NOMO-1 treated with DMSO at 0.1 percent for 48 hours (cell line): ENCODE results near the gene BANP.
"Not testable (repeated sequence)": the region's sequence is repeated elsewhere in the genome, so short reads cannot be mapped to it uniquely, and the experiment has no call there.

Experiments
- DNase-seq: peaks from one replicate; lab custom pipeline; 2025; ENCODE audit not compliant: unreplicated experiment; lab: John Stamatoyannopoulos, UW

BANP gene

DNA sequence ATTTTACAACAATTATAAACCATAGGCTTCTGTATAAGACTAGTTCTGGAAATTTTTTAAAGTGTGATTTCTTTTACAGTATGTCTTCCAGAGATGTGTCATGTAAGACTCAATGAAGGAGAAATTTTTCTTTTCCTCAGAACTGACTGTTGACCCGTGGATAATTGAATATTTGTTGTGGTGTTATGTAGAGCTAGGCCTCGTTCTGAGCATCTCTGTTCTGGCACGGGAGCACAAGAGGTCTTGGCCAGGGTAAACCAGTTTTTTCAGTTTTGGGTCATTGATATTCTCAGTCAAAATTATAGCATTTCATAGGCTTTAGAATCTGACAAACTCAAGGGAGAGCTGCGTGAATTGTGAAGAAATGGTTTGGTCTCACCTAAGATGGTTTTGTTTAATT, 39.0 kb downstream of the BANP start:
- not testable (repeated sequence) for DNase-seq

DNA sequence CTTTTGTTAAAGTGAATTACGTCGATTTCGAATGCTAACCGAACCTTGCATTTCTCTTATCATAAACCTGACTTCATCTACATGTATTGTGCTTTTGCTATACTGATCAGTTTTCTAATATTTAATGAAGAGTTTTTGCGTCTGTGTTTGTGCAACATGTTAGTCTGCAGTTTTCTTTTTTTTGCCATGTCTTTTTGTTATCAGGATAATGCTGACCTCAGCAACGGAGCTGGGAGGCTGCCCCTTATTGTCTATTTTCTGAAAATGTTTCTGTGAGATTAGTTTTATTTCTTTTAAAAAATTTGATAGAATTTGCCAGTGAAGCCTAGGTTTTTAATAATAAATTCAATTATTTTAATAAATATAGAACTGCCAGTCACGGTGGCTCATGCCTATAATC, 40.9 kb downstream of the BANP start:
- not testable (repeated sequence) for DNase-seq

- no peak for DNase-seq
Measured at GRCh38 chr16:87993901-87994300, 42.7 kb downstream of the BANP start.

DNA sequence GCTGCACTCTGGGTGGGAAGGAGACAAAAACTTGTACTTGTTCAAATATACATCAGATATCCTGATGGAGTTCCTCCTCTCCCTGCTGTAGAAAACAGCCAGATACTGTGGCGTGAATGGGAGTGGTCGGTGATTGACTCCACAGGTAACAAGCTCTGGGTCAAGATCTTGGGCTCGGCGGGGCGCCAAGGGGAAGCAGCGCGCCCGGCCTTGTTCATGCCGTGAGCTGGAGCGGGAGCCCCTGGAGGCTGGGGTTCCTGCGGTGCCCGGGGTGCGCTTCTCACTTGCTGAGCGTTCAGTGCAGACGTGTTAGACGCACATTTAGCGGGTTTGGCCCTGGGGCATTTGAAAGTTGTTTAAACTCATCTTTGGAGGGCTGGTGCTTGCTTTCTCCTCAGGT, 44.4 kb downstream of the BANP start:
- no peak for DNase-seq

GRCh38 chr16:87996962-87997880, 46.0 kb downstream of the BANP start:
- no peak for DNase-seq

- DNase-seq: not testable (repeated sequence)
Measured at GRCh38 chr16:87998184-87998793, 47.1 kb downstream of the BANP start.

- DNase-seq: not testable (repeated sequence)
Measured at GRCh38 chr16:87998992-87999391, 47.8 kb downstream of the BANP start.

- DNase-seq: no peak
Measured at GRCh38 chr16:88002211-88002610, 51.0 kb downstream of the BANP start.

DNA sequence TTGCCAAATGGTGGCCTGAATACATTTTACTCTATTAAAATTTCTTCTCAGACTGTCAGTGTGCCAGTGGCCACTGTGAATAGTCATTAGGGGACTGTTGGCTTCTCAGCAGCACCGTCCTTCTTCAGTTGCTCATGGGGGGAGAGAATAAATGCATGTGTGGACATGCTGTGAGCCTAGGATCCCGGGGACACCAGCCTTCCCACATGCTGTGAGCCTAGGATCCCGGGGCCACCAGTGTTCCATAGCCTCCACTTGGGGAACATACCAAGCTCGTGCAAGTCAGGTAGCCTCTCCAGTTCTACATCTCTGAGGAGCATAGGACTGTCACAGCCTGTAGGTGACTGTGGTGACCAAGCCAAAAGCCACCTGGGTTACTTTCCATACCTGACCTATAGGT, 51.5 kb downstream of the BANP start:
- DNase-seq: no peak

DNA sequence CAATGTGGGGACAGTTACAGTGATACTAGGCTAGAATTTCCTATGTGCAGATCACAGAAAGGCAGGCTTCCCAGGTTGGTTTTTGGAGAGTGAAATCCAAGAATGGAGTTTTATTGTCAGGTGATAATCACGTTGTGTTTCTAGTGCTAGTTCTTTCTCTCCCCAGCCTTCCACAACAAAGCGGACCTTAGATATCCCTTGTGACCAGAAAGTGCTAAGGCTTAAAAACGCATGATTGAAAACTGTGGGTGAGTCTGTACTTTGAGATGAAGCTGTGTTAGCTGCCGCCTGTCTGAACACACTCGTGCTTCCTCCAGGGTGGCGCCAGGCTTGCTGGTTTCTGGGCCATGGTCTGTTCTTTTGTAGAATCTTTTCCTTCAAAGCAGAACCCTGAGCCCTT, 52.1 kb downstream of the BANP start:
- no peak for DNase-seq

DNA sequence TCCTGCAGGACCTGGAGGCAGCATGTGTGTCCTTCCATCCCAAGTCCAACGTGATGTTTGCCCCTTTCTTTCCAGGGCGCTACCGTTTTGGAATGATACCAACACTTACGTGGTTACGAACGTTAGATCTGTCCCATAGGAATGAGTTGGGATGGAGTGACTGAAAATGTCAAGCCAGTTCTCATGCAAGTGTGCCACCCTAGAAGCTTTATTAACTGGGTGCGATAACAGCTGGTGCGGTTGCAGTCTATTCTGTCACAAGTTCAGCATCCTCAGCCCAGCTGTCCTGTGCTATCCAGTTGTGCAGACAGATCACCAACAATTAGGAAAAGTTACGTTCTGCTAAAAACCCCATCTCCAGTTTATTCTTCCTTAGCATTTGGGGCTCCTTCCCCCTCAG, 52.5 kb downstream of the BANP start:
- DNase-seq: no peak

DNA sequence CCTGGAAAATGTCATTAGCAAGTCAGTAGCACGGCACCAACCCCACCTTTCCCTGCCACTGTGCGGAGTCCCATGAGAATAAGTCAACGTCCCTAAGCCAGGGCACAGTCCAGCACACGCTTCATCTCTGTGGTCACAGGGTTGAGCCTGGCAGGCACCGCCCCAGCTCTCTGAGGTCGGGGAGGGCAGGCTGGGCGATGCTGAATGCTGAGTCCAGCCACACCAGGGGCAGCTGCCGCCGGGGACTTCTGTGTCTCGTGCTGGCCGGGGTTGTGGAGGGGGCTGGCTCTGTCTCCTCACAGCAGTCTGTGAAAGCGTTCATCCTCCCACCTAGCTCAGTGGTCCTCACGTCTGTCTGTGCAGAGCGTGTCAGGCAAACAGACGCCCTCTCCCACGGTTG, 53.2 kb downstream of the BANP start:
- DNase-seq: no peak

DNA sequence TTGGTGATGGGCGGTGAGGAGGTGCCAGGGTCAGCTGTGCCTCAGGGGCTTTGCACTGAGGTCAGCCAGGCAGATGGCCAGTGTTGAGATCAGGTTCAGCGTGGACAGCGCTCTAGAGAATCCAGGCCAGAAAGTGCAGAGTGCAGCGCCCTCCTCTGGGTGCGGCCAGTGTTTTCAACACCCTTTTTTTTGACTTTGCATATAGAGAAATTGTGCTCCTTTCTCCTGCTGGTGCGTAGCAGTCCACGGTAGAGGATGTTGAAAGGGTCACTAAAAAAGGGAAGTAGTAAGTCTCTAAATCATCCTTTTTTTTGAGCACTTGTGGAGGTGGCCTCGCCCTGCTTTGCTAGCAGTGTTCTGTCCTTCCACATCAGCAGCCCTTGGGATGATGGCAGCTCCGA, 53.9 kb downstream of the BANP start:
- peak; percentile 94 for DNase-seq

DNA sequence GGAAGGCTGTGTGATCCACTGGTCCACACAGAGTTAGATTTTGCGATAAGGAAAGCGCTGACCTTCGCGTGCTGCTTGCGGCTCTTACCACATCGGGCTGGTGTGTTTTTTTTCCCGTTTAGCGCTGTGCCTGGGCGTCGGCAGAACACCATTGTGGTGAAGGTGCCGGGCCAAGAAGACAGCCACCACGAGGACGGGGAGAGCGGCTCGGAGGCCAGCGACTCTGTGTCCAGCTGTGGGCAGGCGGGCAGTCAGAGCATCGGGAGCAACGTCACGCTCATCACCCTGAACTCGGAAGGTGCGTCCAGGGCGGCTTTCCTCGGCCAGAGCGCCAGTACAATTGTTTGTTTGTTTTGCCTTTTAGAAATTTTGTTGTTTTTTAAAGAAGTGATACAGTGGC, 54.7 kb downstream of the BANP start:
- no peak for DNase-seq

GRCh38 chr16:88007321-88007731, 56.1 kb downstream of the BANP start:
- no peak for DNase-seq

GRCh38 chr16:88008840-88009239, 57.6 kb downstream of the BANP start:
- peak; percentile 27 for DNase-seq

DNA sequence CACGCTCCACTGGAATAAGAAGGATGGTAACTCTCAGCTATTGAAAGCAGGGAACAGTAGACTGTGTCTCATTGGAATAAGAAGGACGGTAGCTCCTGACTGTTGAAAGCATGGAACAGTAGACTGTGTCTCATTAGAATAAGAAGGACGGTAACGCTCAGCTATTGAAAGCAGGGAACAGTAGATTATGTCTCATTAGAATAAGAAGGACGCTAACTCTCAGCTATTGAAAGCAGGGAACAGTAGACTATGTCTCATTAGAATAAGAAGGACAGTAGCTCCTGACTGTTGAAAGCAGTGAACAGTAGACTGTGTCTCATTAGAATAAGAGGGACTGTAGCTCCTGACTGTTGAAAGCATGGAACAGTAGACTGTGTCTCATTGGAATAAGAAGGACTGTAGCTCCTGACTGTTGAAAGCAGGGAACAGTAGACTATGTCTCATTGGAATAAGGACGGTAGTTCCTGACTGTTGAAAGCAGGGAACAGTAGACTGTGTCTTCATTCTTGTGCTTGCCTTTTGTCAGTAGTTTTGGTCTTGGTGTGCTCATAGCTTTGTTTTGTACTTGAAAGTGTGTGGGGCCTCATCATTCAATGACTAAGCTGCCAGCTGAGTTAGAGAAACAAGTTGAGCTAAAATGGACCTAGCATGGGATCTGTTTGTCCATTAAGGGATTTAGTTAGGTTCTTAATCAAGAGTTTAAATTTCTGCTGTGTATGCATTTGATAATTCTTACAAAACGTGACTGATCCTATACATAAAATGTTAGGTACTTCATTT, 58.5 kb downstream of the BANP start:
- no peak for DNase-seq

DNA sequence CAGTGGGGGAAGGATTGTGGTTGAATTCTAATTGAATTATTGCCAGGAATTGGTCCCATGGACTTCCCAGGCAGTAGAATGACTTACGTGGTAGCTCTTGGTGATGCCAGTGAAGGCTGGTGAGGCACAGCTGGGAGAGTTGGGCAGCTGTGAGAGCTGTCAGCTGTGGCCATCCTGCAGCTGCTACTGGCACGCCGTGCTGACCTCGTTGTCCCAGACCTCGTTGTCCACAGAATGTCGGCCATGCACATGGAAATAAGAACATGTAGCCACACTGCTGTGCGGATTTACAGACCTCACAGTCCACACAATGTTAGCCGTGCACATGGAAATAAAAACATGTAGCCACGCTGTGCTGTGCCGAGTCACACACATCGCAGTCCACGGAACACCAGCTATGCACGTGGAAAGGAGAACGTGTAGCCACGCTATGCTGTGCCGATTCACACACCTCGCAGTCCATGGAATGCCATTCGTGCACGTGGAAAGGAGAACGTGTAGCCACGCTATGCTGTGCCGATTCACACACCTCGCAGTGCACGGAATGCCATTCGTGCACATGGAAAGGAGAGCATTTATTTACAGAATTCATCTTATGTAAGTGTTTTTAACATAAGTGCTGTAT, 59.2 kb downstream of the BANP start:
- no peak for DNase-seq

- no peak for DNase-seq
Measured at GRCh38 chr16:88010968-88011483, 59.8 kb downstream of the BANP start.

GRCh38 chr16:88012360-88012759, 61.1 kb downstream of the BANP start:
- DNase-seq: no peak

- no peak for DNase-seq
Measured at GRCh38 chr16:88013091-88013609, 61.9 kb downstream of the BANP start.
